ENCODE results near the gene VDAC2. TPM values are rescaled to one million over a fixed set of nuclear protein-coding genes. Genes with fewer than 3 reads are reported as not detected.

VDAC2 gene
- total RNA-seq, 1 experiment from 2014 or later = 254 TPM

- Mint-ChIP-seq H3K4me1 (ENCODE audit: low read depth, unreplicated experiment) (peaks cover 17% of the 10 kb centered on the region), H3K27me3 (ENCODE audit: unreplicated experiment) (no peaks in the 10 kb centered on the region), H3K9me3 (ENCODE audit: low read depth, unreplicated experiment) (no peaks in the 10 kb centered on the region), H3K4me3 (ENCODE audit: low read depth, unreplicated experiment) (peak overlapping the region; percentile 76), H3K27ac (ENCODE audit: unreplicated experiment) (peak overlapping the region; percentile 17), H3K36me3 (ENCODE audit: insufficient read depth, unreplicated experiment) (peaks cover 47% of the 10 kb centered on the region)
- no peak for TF ChIP-seq CTCF (IDR thresholded peaks at IDR 0.05; ENCODE audit: unreplicated experiment)
- CTCF ChIA-PET = interaction anchor here (0.7 to 4.0 kb wide), 14 partner anchors 14 to 410 kb away, joined by 3 to 67 read pairs (median 6); partner anchors contain the start of genes VDAC2 and ZNF503
- BruUV-seq (replicated peaks) = TSS peak; percentile 36
- no peak for DNase-seq
- intact Hi-C loops (cut with micrococcal nuclease; ENCODE audit: unreplicated experiment) = loop anchor here (1.0 to 10.0 kb wide), 2 partner anchors 48 to 972 kb away; no protein-coding TSS in a partner anchor
Observed at GRCh38 chr10:75236178-75236825, 25.7 kb downstream of the VDAC2 start.

- DNase-seq = no peak
- no TSS peak for BruUV-seq (replicated peaks)
- intact Hi-C loops (cut with micrococcal nuclease; ENCODE audit: unreplicated experiment) = loop anchor here (10.0 kb wide), 1 partner anchor 974 kb away; no protein-coding TSS in a partner anchor
Observed at GRCh38 chr10:75238182-75239095, 27.8 kb downstream of the VDAC2 start.

DNA sequence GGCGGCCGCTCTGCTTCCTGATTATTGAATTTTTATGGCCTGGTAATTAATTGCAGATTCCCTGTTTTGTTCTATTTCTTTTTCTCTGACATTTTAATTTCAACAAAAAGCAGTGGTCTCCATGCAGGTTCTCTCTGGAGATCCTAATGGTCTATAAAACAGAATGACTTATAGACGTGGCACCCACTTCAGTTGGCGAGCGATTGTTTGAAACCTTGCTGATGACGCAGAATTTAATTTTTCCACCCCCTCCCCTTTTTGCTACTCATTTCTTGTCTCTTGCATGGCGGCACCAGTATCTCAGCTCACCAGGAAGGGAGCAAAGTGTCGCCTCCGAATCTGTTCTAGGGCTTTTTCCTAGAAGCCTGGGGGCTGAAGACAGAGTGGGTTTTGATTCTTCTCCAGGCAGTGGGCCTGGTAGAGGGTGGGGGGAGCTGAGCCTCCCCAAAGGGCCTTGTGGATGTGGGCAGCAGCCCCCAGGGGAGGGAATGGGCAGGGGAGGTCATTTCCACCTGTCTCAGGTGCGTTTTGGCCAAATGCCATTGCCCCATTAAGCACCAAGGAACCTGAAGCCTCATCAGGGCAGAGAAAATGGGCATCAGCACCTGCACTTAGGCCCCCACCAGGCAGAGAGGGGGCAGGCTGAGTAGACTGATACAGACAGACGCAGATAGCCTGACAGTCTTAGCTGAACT is 28.6 kb downstream of the VDAC2 start:
- no peak for DNase-seq
- TF ChIP-seq CTCF (IDR thresholded peaks at IDR 0.05; ENCODE audit: unreplicated experiment) = no peak
- Mint-ChIP-seq H3K4me1 (ENCODE audit: low read depth, unreplicated experiment) (peaks cover 8% of the 10 kb centered on the region), H3K27me3 (ENCODE audit: unreplicated experiment) (no peaks in the 10 kb centered on the region), H3K36me3 (ENCODE audit: insufficient read depth, unreplicated experiment) (peaks cover 18% of the 10 kb centered on the region), H3K27ac (ENCODE audit: unreplicated experiment) (no peak overlapping the region), H3K9me3 (ENCODE audit: low read depth, unreplicated experiment) (no peaks in the 10 kb centered on the region), H3K4me3 (ENCODE audit: low read depth, unreplicated experiment) (no peak overlapping the region)
- CTCF ChIA-PET = no interaction called here
- BruUV-seq (replicated peaks) = no TSS peak
- intact Hi-C loops (cut with micrococcal nuclease; ENCODE audit: unreplicated experiment) = loop anchor here (10.0 kb wide), 1 partner anchor 974 kb away; no protein-coding TSS in a partner anchor

More at GRCh38 chr10:75238182-75239095, 27.8 kb downstream of the VDAC2 start:
- H3K4me1 Mint-ChIP-seq (ENCODE audit: low read depth, unreplicated experiment) = peaks cover 8% of the 10 kb centered on the region
- CTCF ChIA-PET = interaction anchor here (0.6 to 1.4 kb wide), 2 partner anchors 8 to 9 kb away, joined by 3 to 4 read pairs; no protein-coding TSS in a partner anchor
- peaks cover 26% of the 10 kb centered on the region for H3K36me3 Mint-ChIP-seq (ENCODE audit: insufficient read depth, unreplicated experiment)
- no peak for TF ChIP-seq CTCF (IDR thresholded peaks at IDR 0.05; ENCODE audit: unreplicated experiment)
- H3K9me3 Mint-ChIP-seq (ENCODE audit: low read depth, unreplicated experiment) = no peaks in the 10 kb centered on the region
- no peak overlapping the region for H3K4me3 Mint-ChIP-seq (ENCODE audit: low read depth, unreplicated experiment)
- no peaks in the 10 kb centered on the region for H3K27me3 Mint-ChIP-seq (ENCODE audit: unreplicated experiment)
- H3K27ac Mint-ChIP-seq (ENCODE audit: unreplicated experiment) = no peak overlapping the region

Measured in Calu3 (cell line).